Cardiac fibroblast (primary cell): ENCODE measurements around the gene GRIK1.

Source experiments
- DNase-seq, 2 donors: peaks; one replicate each; pipeline versions ENCODE4 v3.0.0 to v3.0.0-alpha.2; 2010; ENCODE audit warnings: low read depth in 2 of 2
- H3K4me3 ChIP-seq, 2 donors: replicated peaks in 1 of 2; 1 replicate in 1 of 2; 2 replicates in 1 of 2; pipeline ENCODE4 v1.5.1; 2011; ENCODE audit warnings: low read depth in 2 of 2, low read length in 2 of 2, mild to moderate bottlenecking in 2 of 2, moderate library complexity in 1 of 2
- CTCF ChIP-seq: IDR thresholded peaks from one replicate; pipeline ENCODE4 v1.5.1; 2011; ENCODE audit warnings: low read depth, mild to moderate bottlenecking, low read length, inconsistent platforms

GRIK1 gene

GRCh38 chr21:29711236-29711635, 228.6 kb downstream of the GRIK1 start:
- TF ChIP-seq CTCF, result no peak
- no peak overlapping the region for H3K4me3 ChIP-seq
- DNase-seq, result peak in 1 of 2 donors; percentile 17

GRCh38 chr21:29710498-29710897, 229.3 kb downstream of the GRIK1 start:
- no peak for DNase-seq
- no peak overlapping the region for H3K4me3 ChIP-seq
- no peak for TF ChIP-seq CTCF

GRCh38 chr21:29708401-29708800, 231.4 kb downstream of the GRIK1 start:
- DNase-seq, result peak in 1 of 2 donors; percentile 32
- TF ChIP-seq CTCF, result no peak
- no peak overlapping the region for H3K4me3 ChIP-seq

- peak; percentile 28 to 76 for DNase-seq
- no peak for TF ChIP-seq CTCF
- no peak overlapping the region for H3K4me3 ChIP-seq
Measured at GRCh38 chr21:29704719-29705118, 235.1 kb downstream of the GRIK1 start.

GRCh38 chr21:29701676-29702075, 238.1 kb downstream of the GRIK1 start:
- H3K4me3 ChIP-seq, result no peak overlapping the region
- no peak for TF ChIP-seq CTCF
- no peak for DNase-seq

GRCh38 chr21:29697555-29698193, 242.1 kb downstream of the GRIK1 start:
- no peak overlapping the region for H3K4me3 ChIP-seq
- peak in 1 of 2 donors; percentile 64 for DNase-seq
- no peak for TF ChIP-seq CTCF

GRCh38 chr21:29696937-29697336, 242.9 kb downstream of the GRIK1 start:
- no peak for TF ChIP-seq CTCF
- peak in 1 of 2 donors; percentile 60 for DNase-seq

More at GRCh38 chr21:29696937-29697336, 242.9 kb downstream of the GRIK1 start:
- H3K4me3 ChIP-seq, result no peak overlapping the region
